Activated T-cell treated with anti-CD3 and anti-CD28 coated beads, Interleukin-2, amount 50 U/mL, for 24 hours (primary cell): ENCODE results near the gene KCNIP4.

Experiments
- DNase-seq: peaks from one replicate; pipeline ENCODE4 v3.0.0-alpha.2; 2020
- H3K27ac Mint-ChIP-seq: 2 replicates; pipeline ENCODE4 v1.8.0; 2020; ENCODE audit warnings: mild to moderate bottlenecking, mixed read lengths
- H3K27me3 Mint-ChIP-seq: 2 replicates; pipeline ENCODE4 v1.8.0; 2020; ENCODE audit warnings: mixed read lengths
- H3K36me3 Mint-ChIP-seq: 2 replicates; pipeline ENCODE4 v1.8.0; 2020; ENCODE audit warnings: low read depth, mixed read lengths
- H3K4me1 Mint-ChIP-seq: 2 replicates; pipeline ENCODE4 v1.8.0; 2020; ENCODE audit warnings: low read depth, mixed read lengths
- H3K4me3 Mint-ChIP-seq: 2 replicates; pipeline ENCODE4 v1.8.0; 2020; ENCODE audit warnings: mild to moderate bottlenecking, moderate library complexity, mixed read lengths
- H3K9me3 Mint-ChIP-seq: 2 replicates; pipeline ENCODE4 v1.8.0; 2020; ENCODE audit warnings: mixed read lengths

KCNIP4 gene

GRCh38 chr4:21742326-21742725 is 206.2 kb downstream of the KCNIP4 start:
- Mint-ChIP-seq H3K36me3 (no peaks in the 10 kb centered on the region), H3K9me3 (no peaks in the 10 kb centered on the region), H3K4me1 (no peaks in the 10 kb centered on the region), H3K27me3 (no peaks in the 10 kb centered on the region), H3K27ac (no peak overlapping the region), H3K4me3 (no peak overlapping the region)
- DNase-seq: no peak

DNA sequence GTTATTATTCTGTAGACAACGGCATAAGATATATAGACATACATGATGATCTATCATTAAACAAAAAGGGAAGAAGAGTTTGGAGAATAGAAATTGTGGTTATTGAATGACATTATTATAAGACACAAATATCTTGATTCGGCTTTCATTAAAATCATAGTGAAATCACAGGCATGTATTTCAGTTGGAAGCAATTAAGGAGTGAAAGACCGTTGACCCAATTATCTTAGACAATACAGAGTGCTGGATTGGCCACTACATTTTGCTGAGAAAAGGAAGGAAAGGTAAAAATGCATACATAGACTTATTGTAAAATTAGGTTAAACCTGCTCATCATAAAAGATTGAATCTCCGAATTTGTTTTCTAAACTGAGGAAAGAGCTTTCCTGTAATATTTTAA is 209.8 kb downstream of the KCNIP4 start:
- H3K4me3 Mint-ChIP-seq: no peak overlapping the region
- H3K9me3 Mint-ChIP-seq: no peaks in the 10 kb centered on the region
- no peaks in the 10 kb centered on the region for H3K4me1 Mint-ChIP-seq
- H3K36me3 Mint-ChIP-seq: no peaks in the 10 kb centered on the region
- H3K27me3 Mint-ChIP-seq: no peaks in the 10 kb centered on the region
- no peak overlapping the region for H3K27ac Mint-ChIP-seq
- no peak for DNase-seq

GRCh38 chr4:21735866-21736265 is 212.7 kb downstream of the KCNIP4 start:
- H3K9me3 Mint-ChIP-seq: no peaks in the 10 kb centered on the region
- no peak for DNase-seq
- no peaks in the 10 kb centered on the region for H3K27me3 Mint-ChIP-seq
- no peak overlapping the region for H3K27ac Mint-ChIP-seq
- H3K4me3 Mint-ChIP-seq: no peak overlapping the region
- no peaks in the 10 kb centered on the region for H3K36me3 Mint-ChIP-seq
- no peaks in the 10 kb centered on the region for H3K4me1 Mint-ChIP-seq

GRCh38 chr4:21733894-21734630 is 214.5 kb downstream of the KCNIP4 start:
- Mint-ChIP-seq H3K27me3 (no peaks in the 10 kb centered on the region), H3K36me3 (no peaks in the 10 kb centered on the region), H3K9me3 (no peaks in the 10 kb centered on the region), H3K4me1 (no peaks in the 10 kb centered on the region), H3K4me3 (no peak overlapping the region), H3K27ac (no peak overlapping the region)
- DNase-seq: no peak

- H3K27me3 Mint-ChIP-seq: no peaks in the 10 kb centered on the region
- no peak overlapping the region for H3K27ac Mint-ChIP-seq
- no peaks in the 10 kb centered on the region for H3K36me3 Mint-ChIP-seq
- no peak for DNase-seq
- no peaks in the 10 kb centered on the region for H3K4me1 Mint-ChIP-seq
- no peaks in the 10 kb centered on the region for H3K9me3 Mint-ChIP-seq
- H3K4me3 Mint-ChIP-seq: no peak overlapping the region
Measured at GRCh38 chr4:21728304-21728703, 220.3 kb downstream of the KCNIP4 start.

DNA sequence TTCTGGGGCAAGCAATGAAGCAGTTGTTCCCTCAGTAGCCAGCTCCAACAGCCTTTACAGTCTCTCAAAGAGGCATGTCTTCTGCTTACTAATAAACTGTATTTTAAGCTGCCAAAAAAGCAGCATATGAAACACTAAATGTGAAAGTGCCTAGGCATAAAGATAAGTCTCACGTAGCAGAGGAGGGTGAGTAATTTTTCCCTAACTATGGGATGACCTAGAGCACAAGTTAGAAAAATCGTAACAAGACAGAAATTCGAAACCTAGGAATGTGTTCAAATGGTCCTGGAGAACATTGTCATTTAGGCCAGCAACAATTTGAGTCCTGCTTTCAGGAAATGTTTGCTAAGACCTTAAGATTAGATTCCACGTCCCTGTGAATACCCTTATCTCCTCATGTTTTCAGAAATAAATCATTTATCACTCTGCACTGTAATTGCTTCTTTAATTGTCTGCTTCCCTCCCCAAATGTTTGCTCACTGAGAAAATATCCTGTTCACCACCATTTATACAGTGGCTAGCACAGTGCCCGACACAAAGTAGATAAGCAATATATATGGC is 222.2 kb downstream of the KCNIP4 start:
- no peak for DNase-seq
- Mint-ChIP-seq H3K27ac (no peak overlapping the region), H3K27me3 (no peaks in the 10 kb centered on the region), H3K9me3 (no peaks in the 10 kb centered on the region), H3K36me3 (no peaks in the 10 kb centered on the region), H3K4me1 (no peaks in the 10 kb centered on the region), H3K4me3 (no peak overlapping the region)

DNA sequence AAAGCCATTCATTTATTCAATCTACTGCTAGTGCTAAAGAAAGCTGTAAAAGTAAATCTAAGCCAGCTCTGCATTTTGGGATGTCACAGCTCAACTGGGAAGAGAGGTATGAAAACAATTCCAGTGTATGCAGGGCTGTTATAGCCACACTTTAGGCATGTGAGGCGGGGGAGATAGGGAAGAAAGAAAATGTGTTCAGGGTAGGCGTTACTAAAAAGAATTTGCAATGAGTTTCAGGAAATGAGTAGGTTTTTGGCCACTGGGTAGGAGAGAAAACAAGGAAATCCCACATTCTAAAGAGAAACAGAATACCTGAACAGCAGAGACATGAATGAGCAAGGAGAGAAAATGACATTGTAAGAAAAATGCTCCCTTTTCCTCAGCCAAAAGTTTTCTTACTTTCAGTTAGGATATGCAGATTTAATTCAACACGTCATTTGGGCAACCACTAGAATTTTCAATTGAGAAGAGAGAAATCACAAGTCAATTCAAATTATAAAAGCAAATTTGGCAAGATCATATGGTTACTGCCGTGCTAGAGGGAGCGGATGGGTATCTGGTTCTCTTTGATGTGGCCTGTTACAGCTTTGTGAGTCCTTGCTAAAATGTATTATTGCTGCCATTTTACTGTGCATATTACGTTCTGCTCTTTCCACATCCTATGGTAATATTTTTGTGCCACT is 226.3 kb downstream of the KCNIP4 start:
- H3K9me3 Mint-ChIP-seq: no peaks in the 10 kb centered on the region
- no peaks in the 10 kb centered on the region for H3K4me1 Mint-ChIP-seq
- no peak overlapping the region for H3K27ac Mint-ChIP-seq
- H3K27me3 Mint-ChIP-seq: no peaks in the 10 kb centered on the region
- no peaks in the 10 kb centered on the region for H3K36me3 Mint-ChIP-seq
- no peak overlapping the region for H3K4me3 Mint-ChIP-seq
- DNase-seq: no peak

DNA sequence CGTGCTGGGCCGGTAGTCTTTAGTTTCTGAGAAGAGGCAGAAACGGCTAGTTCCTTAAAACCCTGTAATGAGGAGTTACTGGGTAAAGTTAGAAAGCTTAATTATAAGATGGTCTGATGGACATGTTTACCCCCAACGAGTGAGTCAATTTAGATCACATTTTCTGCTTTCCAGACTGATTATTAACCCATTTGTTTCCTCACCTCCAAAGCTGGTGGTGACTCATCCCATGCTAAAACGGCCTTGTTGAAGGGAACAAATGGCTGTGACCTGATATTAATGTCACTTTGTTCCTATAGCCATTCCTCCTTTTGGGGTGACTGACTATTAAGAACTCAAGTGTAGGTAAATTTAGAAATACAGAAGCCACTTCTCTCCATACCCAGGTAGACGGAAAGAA is 232.0 kb downstream of the KCNIP4 start:
- no peak for DNase-seq
- H3K27ac Mint-ChIP-seq: no peak overlapping the region
- H3K4me3 Mint-ChIP-seq: no peak overlapping the region
- peaks cover 1% of the 10 kb centered on the region for H3K9me3 Mint-ChIP-seq
- H3K4me1 Mint-ChIP-seq: no peaks in the 10 kb centered on the region
- no peaks in the 10 kb centered on the region for H3K27me3 Mint-ChIP-seq
- no peaks in the 10 kb centered on the region for H3K36me3 Mint-ChIP-seq

- H3K9me3 Mint-ChIP-seq: peaks cover 2% of the 10 kb centered on the region
Measured at GRCh38 chr4:21710179-21710835, 238.3 kb downstream of the KCNIP4 start.

GRCh38 chr4:21709761-21710160 is 238.8 kb downstream of the KCNIP4 start:
- peaks cover 4% of the 10 kb centered on the region for H3K9me3 Mint-ChIP-seq
- no peaks in the 10 kb centered on the region for H3K4me1 Mint-ChIP-seq
- no peaks in the 10 kb centered on the region for H3K27me3 Mint-ChIP-seq
- H3K36me3 Mint-ChIP-seq: no peaks in the 10 kb centered on the region
- no peak overlapping the region for H3K27ac Mint-ChIP-seq
- H3K4me3 Mint-ChIP-seq: no peak overlapping the region
- no peak for DNase-seq

More at GRCh38 chr4:21710179-21710835, 238.3 kb downstream of the KCNIP4 start:
- H3K36me3 Mint-ChIP-seq: no peaks in the 10 kb centered on the region
- H3K4me3 Mint-ChIP-seq: no peak overlapping the region
- no peak overlapping the region for H3K27ac Mint-ChIP-seq
- DNase-seq: no peak
- no peaks in the 10 kb centered on the region for H3K27me3 Mint-ChIP-seq
- no peaks in the 10 kb centered on the region for H3K4me1 Mint-ChIP-seq

GRCh38 chr4:21709031-21709430 is 239.5 kb downstream of the KCNIP4 start:
- H3K4me3 Mint-ChIP-seq: no peak overlapping the region
- no peaks in the 10 kb centered on the region for H3K36me3 Mint-ChIP-seq
- peaks cover 4% of the 10 kb centered on the region for H3K9me3 Mint-ChIP-seq
- no peaks in the 10 kb centered on the region for H3K27me3 Mint-ChIP-seq
- H3K27ac Mint-ChIP-seq: no peak overlapping the region
- DNase-seq: no peak
- H3K4me1 Mint-ChIP-seq: no peaks in the 10 kb centered on the region

DNA sequence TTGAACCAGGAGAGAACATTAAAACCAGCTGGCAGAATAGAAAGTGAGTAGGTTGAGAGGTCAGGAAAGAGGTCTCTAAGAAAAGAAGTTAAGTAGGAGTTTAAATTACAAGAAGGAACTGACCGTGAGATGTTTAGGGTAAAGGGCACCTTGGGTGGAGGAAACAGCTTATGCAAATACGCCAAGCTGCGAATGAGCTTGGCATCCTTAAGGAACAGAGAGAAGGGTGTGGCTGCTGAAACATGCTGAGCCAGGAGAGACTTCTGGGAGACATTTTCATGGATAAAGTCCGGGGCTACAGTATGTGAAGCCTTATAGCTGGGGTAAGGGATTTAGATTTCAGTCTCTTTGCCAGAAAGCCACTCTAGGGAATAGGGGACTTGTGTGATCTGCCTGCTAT is 249.1 kb downstream of the KCNIP4 start:
- H3K4me3 Mint-ChIP-seq: no peak overlapping the region
- no peaks in the 10 kb centered on the region for H3K36me3 Mint-ChIP-seq
- peaks cover 2% of the 10 kb centered on the region for H3K9me3 Mint-ChIP-seq
- H3K27me3 Mint-ChIP-seq: no peaks in the 10 kb centered on the region
- DNase-seq: no peak
- H3K27ac Mint-ChIP-seq: no peak overlapping the region
- H3K4me1 Mint-ChIP-seq: no peaks in the 10 kb centered on the region

DNA sequence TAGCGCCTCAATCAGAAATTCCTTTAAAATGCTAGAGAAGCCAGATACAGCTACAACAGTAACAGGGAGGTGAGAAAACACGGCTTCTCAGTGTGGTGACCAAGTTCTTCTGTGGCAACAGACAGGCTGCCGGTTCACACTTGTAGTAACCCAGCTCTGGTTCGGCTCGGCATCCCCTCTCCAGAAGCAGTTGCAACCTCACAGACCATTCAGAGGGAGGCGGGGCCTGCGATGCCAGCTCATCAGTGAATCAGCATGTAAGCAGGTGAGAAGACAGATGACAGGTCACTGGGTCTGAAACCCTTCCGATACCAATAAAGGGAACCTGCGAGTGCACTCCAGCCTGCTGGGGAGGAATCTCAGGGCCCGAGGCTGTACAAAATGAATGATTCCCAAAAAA is 251.0 kb downstream of the KCNIP4 start:
- Mint-ChIP-seq H3K36me3 (no peaks in the 10 kb centered on the region), H3K9me3 (peaks cover 2% of the 10 kb centered on the region), H3K27ac (no peak overlapping the region), H3K27me3 (no peaks in the 10 kb centered on the region), H3K4me1 (no peaks in the 10 kb centered on the region), H3K4me3 (no peak overlapping the region)
- no peak for DNase-seq

- H3K27me3 Mint-ChIP-seq: no peaks in the 10 kb centered on the region
- no peaks in the 10 kb centered on the region for H3K36me3 Mint-ChIP-seq
- DNase-seq: no peak
- no peaks in the 10 kb centered on the region for H3K4me1 Mint-ChIP-seq
- peaks cover 2% of the 10 kb centered on the region for H3K9me3 Mint-ChIP-seq
- no peak overlapping the region for H3K27ac Mint-ChIP-seq
- no peak overlapping the region for H3K4me3 Mint-ChIP-seq
Measured at GRCh38 chr4:21695141-21695540, 253.4 kb downstream of the KCNIP4 start.

GRCh38 chr4:21692241-21692640 is 256.3 kb downstream of the KCNIP4 start:
- no peak overlapping the region for H3K4me3 Mint-ChIP-seq
- no peaks in the 10 kb centered on the region for H3K27me3 Mint-ChIP-seq
- no peaks in the 10 kb centered on the region for H3K36me3 Mint-ChIP-seq
- no peak overlapping the region for H3K27ac Mint-ChIP-seq
- H3K9me3 Mint-ChIP-seq: peaks cover 2% of the 10 kb centered on the region
- DNase-seq: no peak
- no peaks in the 10 kb centered on the region for H3K4me1 Mint-ChIP-seq
